DOHH2 (cell line): Measurements from ENCODE around the gene ABLIM2.

Experiments
- H3F3A ChIP-seq: fragments of 200-600 bp; sonication (generic), shearing (Covaris generic); 2 replicates; pipeline ENCODE4 v1.6.0; 2016; ENCODE audit warnings: antibody characterized with exemption, mild to moderate bottlenecking; ENCODE audit not compliant: control insufficient read depth, insufficient read depth
- H3K27ac ChIP-seq: fragments of 200-600 bp; sonication (generic); 2 replicates; pipeline ENCODE4 v1.5.1; 2014; ENCODE audit warnings: low read depth, mild to moderate bottlenecking, low read length, moderate library complexity
- H3K27me3 ChIP-seq: fragments of 200-600 bp; sonication (generic); 2 replicates; pipeline ENCODE4 v1.6.1; 2014; ENCODE audit warnings: mild to moderate bottlenecking, low read length, mixed read lengths; ENCODE audit not compliant: control insufficient read depth
- H3K36me3 ChIP-seq: fragments of 200-600 bp; sonication (generic); 2 replicates; pipeline ENCODE4 v1.6.1; 2014; ENCODE audit warnings: mild to moderate bottlenecking, low read length, moderate library complexity, mixed read lengths; ENCODE audit not compliant: control insufficient read depth
- H3K4me1 ChIP-seq: fragments of 200-600 bp; sonication (generic); 2 replicates; pipeline ENCODE4 v1.6.1; 2014; ENCODE audit warnings: mild to moderate bottlenecking, low read length, mixed read lengths; ENCODE audit not compliant: control insufficient read depth
- H3K4me2 ChIP-seq: fragments of 200-600 bp; sonication (generic); 2 replicates; pipeline ENCODE4 v1.6.0; 2014; ENCODE audit warnings: mild to moderate bottlenecking, low read length, moderate library complexity
- H3K4me3 ChIP-seq: fragments of 200-600 bp; sonication (generic); 2 replicates; pipeline ENCODE4 v1.5.1; 2014; ENCODE audit warnings: mild to moderate bottlenecking, low read length, mixed read lengths
- H3K79me2 ChIP-seq: fragments of 200-600 bp; sonication (generic); 2 replicates; pipeline ENCODE4 v1.6.1; 2014; ENCODE audit warnings: mild to moderate bottlenecking, low read length, mixed read lengths; ENCODE audit not compliant: control insufficient read depth
- H3K9me2 ChIP-seq: fragments of 200-600 bp; sonication (generic); replicated peaks from 2 replicates; pipeline ENCODE4 v1.6.1; 2014; ENCODE audit warnings: mild to moderate bottlenecking, low read length, mixed read lengths; ENCODE audit not compliant: control insufficient read depth
- H3K9me3 ChIP-seq: fragments of 200-600 bp; sonication (generic); 2 replicates; pipeline ENCODE4 v1.6.1; 2014; ENCODE audit warnings: antibody characterized with exemption, low read length, mixed read lengths; ENCODE audit not compliant: control insufficient read depth, insufficient read depth
- H4K20me1 ChIP-seq: fragments of 200-600 bp; sonication (generic); 2 replicates; pipeline ENCODE4 v1.6.0; 2014; ENCODE audit warnings: low read depth, mild to moderate bottlenecking, antibody characterized with exemption, low read length, moderate library complexity; ENCODE audit not compliant: control insufficient read depth, insufficient read depth
- EZH2phosphoT487 ChIP-seq: fragments of 200-600 bp; sonication (generic); IDR thresholded peaks from 2 replicates; pipeline ENCODE4 v1.6.1; 2017; ENCODE audit warnings: borderline replicate concordance, mild to moderate bottlenecking, antibody characterized with exemption, low read length, moderate library complexity, mixed read lengths
- TF ChIP-seq, protein P1 (sequence below): fragments of 200-600 bp; sonication (generic); IDR thresholded peaks from one replicate; pipeline ENCODE4 v1.5.1; 2014; ENCODE audit warnings: antibody characterized with exemption, mild to moderate bottlenecking, low read depth, low read length; ENCODE audit not compliant: poor library complexity, severe bottlenecking

The ABLIM2 gene

GRCh38 chr4:8176547-8177399 is 18.2 kb upstream of the ABLIM2 start:
- H4K20me1 ChIP-seq: no peaks in the 10 kb centered on the region
- no peak overlapping the region for H3K4me3 ChIP-seq
- peaks cover 52% of the 10 kb centered on the region for H3K4me1 ChIP-seq
- H3K79me2 ChIP-seq: no peaks in the 10 kb centered on the region
- no peaks in the 10 kb centered on the region for H3K36me3 ChIP-seq
- no peak overlapping the region for H3K27ac ChIP-seq
- H3K9me3 ChIP-seq: no peaks in the 10 kb centered on the region
- H3K4me2 ChIP-seq: 0 out of 2 replicates have a peak overlapping the region, but pooled peaks have one; percentile 6
- 0 out of 2 replicates have a peak, but pooled peaks cover 4% of the 10 kb centered on the region for H3F3A ChIP-seq
- H3K9me2 ChIP-seq: no peaks in the 10 kb centered on the region
- no peak for TF ChIP-seq EZH2phosphoT487
- TF ChIP-seq, protein P1, sequence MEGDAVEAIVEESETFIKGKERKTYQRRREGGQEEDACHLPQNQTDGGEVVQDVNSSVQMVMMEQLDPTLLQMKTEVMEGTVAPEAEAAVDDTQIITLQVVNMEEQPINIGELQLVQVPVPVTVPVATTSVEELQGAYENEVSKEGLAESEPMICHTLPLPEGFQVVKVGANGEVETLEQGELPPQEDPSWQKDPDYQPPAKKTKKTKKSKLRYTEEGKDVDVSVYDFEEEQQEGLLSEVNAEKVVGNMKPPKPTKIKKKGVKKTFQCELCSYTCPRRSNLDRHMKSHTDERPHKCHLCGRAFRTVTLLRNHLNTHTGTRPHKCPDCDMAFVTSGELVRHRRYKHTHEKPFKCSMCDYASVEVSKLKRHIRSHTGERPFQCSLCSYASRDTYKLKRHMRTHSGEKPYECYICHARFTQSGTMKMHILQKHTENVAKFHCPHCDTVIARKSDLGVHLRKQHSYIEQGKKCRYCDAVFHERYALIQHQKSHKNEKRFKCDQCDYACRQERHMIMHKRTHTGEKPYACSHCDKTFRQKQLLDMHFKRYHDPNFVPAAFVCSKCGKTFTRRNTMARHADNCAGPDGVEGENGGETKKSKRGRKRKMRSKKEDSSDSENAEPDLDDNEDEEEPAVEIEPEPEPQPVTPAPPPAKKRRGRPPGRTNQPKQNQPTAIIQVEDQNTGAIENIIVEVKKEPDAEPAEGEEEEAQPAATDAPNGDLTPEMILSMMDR: peak; percentile 86
- H3K27me3 ChIP-seq: no peaks in the 10 kb centered on the region

GRCh38 chr4:8175686-8176085 is 17.1 kb upstream of the ABLIM2 start:
- Histone ChIP-seq H3K27me3 (no peaks in the 10 kb centered on the region), H4K20me1 (no peaks in the 10 kb centered on the region), H3K27ac (no peak overlapping the region), H3K9me3 (no peaks in the 10 kb centered on the region), H3K4me2 (no peak overlapping the region), H3K9me2 (no peaks in the 10 kb centered on the region), H3F3A (0 out of 2 replicates have a peak, but pooled peaks cover 4% of the 10 kb centered on the region), H3K36me3 (no peaks in the 10 kb centered on the region), H3K4me1 (peaks cover 59% of the 10 kb centered on the region), H3K4me3 (no peak overlapping the region), H3K79me2 (no peaks in the 10 kb centered on the region)
- no peak for TF ChIP-seq EZH2phosphoT487
- TF ChIP-seq, protein P1: no peak

DNA sequence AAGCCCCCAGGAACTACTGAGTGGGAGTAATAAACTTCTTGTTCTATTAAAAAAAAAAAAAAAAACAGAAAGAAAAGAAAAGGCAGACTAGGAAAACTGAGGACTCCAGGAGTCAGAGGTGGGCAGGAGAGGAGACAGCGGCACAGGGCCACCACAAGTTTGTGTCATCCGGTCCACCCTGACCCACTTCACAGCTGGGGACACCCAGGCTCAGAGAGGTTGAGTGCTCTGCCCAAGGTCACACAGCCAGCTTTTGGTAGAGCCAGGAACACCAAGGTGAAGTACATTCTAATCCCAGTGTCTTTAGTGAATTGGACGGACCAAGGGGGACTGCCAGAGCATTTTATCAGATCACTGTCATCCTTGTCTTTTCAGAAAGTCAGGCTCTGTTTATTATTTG is 16.4 kb upstream of the ABLIM2 start:
- Histone ChIP-seq H3K9me2 (no peaks in the 10 kb centered on the region), H3K36me3 (no peaks in the 10 kb centered on the region), H3F3A (0 out of 2 replicates have a peak, but pooled peaks cover 4% of the 10 kb centered on the region), H3K4me1 (peaks cover 59% of the 10 kb centered on the region), H3K4me2 (no peak overlapping the region), H3K79me2 (no peaks in the 10 kb centered on the region), H3K27me3 (no peaks in the 10 kb centered on the region), H4K20me1 (no peaks in the 10 kb centered on the region), H3K27ac (no peak overlapping the region), H3K9me3 (no peaks in the 10 kb centered on the region), H3K4me3 (no peak overlapping the region)
- TF ChIP-seq, protein P1: no peak
- no peak for TF ChIP-seq EZH2phosphoT487
